Measurements from ENCODE around the gene RAMAC. TPM values are rescaled to one million over a fixed set of nuclear protein-coding genes. Genes with fewer than 3 reads are reported as not detected.

The RAMAC gene
- total RNA-seq, 1 donor from 2014 or later = 23.4 TPM

DNA sequence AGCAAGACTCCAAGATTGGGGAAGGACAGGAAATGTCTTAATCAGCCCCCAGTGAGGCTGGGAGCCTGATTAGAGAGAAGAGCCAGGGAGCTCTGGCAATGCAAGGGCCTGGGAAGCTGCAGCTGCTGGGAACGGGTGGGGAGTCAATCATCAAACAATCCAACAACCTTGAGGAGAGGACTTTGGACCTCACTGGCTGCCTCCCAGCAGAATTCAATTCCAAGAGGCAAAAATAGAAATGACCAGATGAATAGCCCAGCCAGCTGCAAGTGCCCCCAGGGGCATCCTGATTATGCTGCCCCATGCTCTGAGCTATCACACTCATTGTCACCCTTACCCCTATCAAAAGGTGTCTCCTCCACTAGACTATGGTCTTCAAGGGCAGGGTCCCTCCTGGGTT is 27.4 kb upstream of the RAMAC start:
- ATAC-seq (ENCODE audit: low read depth) (no peak), DNase-seq (no peak)
- no peak overlapping the region for H3K27ac Mint-ChIP-seq
- H3K27me3 Mint-ChIP-seq = no peaks in the 10 kb centered on the region
- H3K36me3 Mint-ChIP-seq (ENCODE audit: low read depth) = no peaks in the 10 kb centered on the region
- ChIA-PET CTCF (no interaction called here), POLR2A (no interaction called here)
- no peaks in the 10 kb centered on the region for H3K4me1 Mint-ChIP-seq
- TF ChIP-seq, protein P1, sequence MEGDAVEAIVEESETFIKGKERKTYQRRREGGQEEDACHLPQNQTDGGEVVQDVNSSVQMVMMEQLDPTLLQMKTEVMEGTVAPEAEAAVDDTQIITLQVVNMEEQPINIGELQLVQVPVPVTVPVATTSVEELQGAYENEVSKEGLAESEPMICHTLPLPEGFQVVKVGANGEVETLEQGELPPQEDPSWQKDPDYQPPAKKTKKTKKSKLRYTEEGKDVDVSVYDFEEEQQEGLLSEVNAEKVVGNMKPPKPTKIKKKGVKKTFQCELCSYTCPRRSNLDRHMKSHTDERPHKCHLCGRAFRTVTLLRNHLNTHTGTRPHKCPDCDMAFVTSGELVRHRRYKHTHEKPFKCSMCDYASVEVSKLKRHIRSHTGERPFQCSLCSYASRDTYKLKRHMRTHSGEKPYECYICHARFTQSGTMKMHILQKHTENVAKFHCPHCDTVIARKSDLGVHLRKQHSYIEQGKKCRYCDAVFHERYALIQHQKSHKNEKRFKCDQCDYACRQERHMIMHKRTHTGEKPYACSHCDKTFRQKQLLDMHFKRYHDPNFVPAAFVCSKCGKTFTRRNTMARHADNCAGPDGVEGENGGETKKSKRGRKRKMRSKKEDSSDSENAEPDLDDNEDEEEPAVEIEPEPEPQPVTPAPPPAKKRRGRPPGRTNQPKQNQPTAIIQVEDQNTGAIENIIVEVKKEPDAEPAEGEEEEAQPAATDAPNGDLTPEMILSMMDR (IDR thresholded peaks at IDR 0.05) = no peak
- no peaks in the 10 kb centered on the region for H3K9me3 Mint-ChIP-seq
- no peak overlapping the region for H3K4me3 Mint-ChIP-seq
- intact Hi-C loops (cut with micrococcal nuclease) = no loop called here

DNA sequence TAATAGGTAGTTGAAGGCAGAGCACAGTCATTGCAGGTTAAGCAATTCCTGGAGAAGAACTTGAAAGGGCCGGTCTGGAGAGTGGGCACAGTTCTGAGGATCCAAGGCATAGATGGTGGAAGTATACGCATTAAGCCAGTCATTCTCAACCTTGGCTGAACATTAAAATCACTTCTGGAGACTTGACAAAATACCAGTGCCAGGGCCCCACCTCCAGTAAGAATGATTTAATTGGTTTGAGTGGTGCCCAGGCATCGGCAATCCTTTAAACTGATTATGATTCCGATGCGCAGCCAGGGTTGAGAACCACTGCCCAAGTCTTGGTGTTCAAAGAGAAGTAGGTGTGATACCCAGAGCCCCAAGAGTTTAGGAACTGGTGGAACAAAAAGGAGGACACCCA is 26.6 kb upstream of the RAMAC start:
- no peaks in the 10 kb centered on the region for H3K9me3 Mint-ChIP-seq
- TF ChIP-seq, protein P1 (IDR thresholded peaks at IDR 0.05) = no peak
- H3K27me3 Mint-ChIP-seq = no peaks in the 10 kb centered on the region
- no peaks in the 10 kb centered on the region for H3K4me1 Mint-ChIP-seq
- no peak overlapping the region for H3K4me3 Mint-ChIP-seq
- ATAC-seq (ENCODE audit: low read depth) (no peak), DNase-seq (no peak)
- ChIA-PET POLR2A (no interaction called here), CTCF (no interaction called here)
- no peak overlapping the region for H3K27ac Mint-ChIP-seq
- H3K36me3 Mint-ChIP-seq (ENCODE audit: low read depth) = no peaks in the 10 kb centered on the region
- intact Hi-C loops (cut with micrococcal nuclease) = no loop called here

DNA sequence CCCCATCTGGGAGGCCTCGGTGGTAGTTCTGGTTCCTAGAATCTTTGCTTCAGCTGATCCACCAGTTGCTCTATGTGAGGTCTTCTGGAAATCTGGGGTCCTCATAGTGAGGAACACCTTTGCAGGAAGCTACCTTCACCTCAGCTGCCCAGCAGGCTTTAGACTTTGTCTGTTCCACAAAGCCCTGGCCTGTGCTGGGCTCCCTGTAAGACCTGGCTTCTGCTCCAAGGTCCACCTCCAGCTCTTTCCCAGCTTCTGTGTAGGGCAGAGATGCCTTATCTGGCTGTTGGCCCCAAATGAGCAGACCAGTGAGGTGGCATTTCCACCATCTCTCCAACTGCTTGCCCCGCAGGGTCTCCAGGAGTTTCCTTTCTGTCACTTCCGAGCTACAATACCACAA is 25.2 kb upstream of the RAMAC start:
- no peak overlapping the region for H3K27ac Mint-ChIP-seq
- H3K4me3 Mint-ChIP-seq = no peak overlapping the region
- H3K27me3 Mint-ChIP-seq = no peaks in the 10 kb centered on the region
- no peaks in the 10 kb centered on the region for H3K4me1 Mint-ChIP-seq
- H3K36me3 Mint-ChIP-seq (ENCODE audit: low read depth) = no peaks in the 10 kb centered on the region
- ATAC-seq (ENCODE audit: low read depth) (no peak), DNase-seq (no peak)
- intact Hi-C loops (cut with micrococcal nuclease) = no loop called here
- POLR2A ChIA-PET = no interaction called here
- TF ChIP-seq, protein P1 (IDR thresholded peaks at IDR 0.05) = no peak
- CTCF ChIA-PET = no interaction called here
- no peaks in the 10 kb centered on the region for H3K9me3 Mint-ChIP-seq

DNA sequence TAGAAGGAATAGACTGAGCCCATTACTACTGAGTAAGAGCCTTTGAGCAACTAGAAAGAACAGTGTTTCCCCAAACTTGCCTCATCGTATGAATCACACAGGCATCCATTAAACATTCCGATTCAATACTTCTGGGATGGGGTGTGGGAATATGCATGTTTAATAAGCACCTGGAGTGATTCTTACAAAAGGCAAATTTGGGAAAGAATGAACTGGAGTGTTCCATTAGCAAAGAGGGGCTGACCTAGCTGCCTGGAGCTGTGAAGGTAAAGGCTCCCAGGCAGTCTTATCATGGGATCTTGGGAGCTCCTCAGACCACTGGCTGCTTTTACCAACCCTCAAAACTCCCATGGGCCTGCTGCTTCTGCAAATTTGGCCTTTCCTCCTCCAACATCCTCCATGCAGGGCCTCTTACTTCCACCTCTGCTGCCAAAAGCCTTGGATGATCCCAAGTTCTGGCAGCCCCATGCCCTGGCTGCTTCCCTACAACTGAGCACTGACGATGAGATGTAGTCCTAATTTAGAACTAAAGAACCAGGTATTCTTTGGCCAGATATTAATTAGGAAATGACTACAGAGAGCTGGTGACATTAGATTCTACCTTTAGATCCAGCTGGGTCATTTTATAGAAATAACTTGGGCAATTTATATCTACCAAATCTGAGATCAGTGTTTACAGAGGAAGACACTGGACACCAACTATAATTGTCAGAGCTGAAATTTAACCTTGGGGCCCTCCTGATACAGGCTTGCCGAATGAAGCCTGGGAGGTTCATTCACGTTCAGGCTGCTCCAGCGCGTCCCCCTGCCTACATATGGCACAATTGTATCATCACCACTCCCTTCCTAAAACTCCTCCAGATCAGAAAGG is 22.3 kb upstream of the RAMAC start:
- H3K4me3 Mint-ChIP-seq = no peak overlapping the region
- ATAC-seq (ENCODE audit: low read depth) = no peak
- TF ChIP-seq, protein P1 (IDR thresholded peaks at IDR 0.05) = no peak
- ChIA-PET POLR2A (no interaction called here), CTCF (no interaction called here)
- no peaks in the 10 kb centered on the region for H3K27me3 Mint-ChIP-seq
- no peak for DNase-seq
- no peaks in the 10 kb centered on the region for H3K9me3 Mint-ChIP-seq
- intact Hi-C loops (cut with micrococcal nuclease) = no loop called here
- no peaks in the 10 kb centered on the region for H3K36me3 Mint-ChIP-seq (ENCODE audit: low read depth)
- no peak overlapping the region for H3K27ac Mint-ChIP-seq
- no peaks in the 10 kb centered on the region for H3K4me1 Mint-ChIP-seq

DNA sequence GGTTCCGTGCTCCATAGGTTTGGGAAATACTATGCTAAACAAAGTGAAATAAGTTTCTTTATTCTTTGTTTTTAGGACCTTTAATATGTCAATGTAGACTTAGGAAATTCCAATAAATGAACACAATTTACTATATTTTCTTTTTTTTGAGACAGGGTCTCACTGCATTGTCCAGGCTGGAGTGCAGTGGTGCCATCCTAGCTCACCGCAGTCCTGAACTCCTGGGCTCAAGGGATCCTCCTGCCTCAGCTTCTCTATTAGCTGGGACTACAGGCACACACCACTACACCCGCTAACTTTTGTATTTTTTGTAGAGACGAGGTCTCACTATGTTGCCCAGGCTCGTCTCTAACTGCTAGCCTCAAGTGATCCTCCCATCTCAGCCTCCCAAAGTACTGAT is 21.1 kb upstream of the RAMAC start:
- Mint-ChIP-seq H3K4me3 (no peak overlapping the region), H3K27me3 (no peaks in the 10 kb centered on the region), H3K36me3 (ENCODE audit: low read depth) (no peaks in the 10 kb centered on the region), H3K27ac (no peak overlapping the region), H3K9me3 (no peaks in the 10 kb centered on the region), H3K4me1 (no peaks in the 10 kb centered on the region)
- ATAC-seq (ENCODE audit: low read depth) (no peak), DNase-seq (no peak)
- intact Hi-C loops (cut with micrococcal nuclease) = no loop called here
- CTCF ChIA-PET = no interaction called here
- TF ChIP-seq, protein P1 (IDR thresholded peaks at IDR 0.05) = no peak
- POLR2A ChIA-PET = no interaction called here

All from activated B cell treated with CpG ODN at 0.5 μM for 24 hours (primary cell).